ENCODE measurements around the gene CHM.
"Not testable (repeated sequence)": the region's sequence is repeated elsewhere in the genome, so short reads cannot be mapped to it uniquely, and the experiment has no call there.

CHM gene, protein sequence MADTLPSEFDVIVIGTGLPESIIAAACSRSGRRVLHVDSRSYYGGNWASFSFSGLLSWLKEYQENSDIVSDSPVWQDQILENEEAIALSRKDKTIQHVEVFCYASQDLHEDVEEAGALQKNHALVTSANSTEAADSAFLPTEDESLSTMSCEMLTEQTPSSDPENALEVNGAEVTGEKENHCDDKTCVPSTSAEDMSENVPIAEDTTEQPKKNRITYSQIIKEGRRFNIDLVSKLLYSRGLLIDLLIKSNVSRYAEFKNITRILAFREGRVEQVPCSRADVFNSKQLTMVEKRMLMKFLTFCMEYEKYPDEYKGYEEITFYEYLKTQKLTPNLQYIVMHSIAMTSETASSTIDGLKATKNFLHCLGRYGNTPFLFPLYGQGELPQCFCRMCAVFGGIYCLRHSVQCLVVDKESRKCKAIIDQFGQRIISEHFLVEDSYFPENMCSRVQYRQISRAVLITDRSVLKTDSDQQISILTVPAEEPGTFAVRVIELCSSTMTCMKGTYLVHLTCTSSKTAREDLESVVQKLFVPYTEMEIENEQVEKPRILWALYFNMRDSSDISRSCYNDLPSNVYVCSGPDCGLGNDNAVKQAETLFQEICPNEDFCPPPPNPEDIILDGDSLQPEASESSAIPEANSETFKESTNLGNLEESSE

DNA sequence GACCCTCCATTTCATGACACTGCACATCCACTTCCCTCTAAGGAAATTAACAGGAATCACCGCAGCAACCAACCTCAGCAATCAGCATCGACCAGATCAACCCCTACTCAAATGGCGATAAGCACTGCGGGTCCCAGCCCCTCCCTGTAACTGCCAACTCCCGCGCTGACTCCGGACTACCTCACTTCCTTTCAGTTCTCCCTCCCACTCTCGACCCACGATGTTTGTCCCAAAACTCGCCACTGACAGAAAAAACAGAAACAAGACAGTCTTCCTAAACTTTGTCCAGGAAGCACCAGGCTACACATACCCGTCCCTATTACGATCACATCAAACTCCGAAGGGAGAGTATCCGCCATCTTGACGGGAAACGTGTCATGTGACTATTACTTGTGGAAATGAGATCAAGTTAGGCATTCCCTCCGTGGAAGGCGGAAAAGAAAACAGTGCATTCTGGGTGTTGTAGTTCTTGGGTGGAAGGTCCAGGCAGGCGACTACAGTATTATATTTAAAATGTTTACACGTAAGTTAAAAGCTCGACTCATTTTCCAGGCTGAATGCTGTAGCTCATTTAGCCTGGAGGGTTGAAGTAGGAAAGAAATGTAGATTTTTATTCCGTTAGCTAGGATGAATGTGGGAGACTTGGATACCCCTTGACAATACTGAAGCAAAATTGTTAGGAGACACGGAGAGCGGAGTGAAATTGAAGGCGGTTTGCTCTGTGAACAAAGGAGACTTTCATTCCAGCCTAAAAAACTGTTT, at the start of gene CHM:
Gene CHM, minus strand, starts transcription at position 385 of the 762 bp plus-strand sequence. Its CDS starts 26 bp downstream, at position 359.
- DNase-seq = no peak

GRCh38 chrX:86078650-86079049, 31.3 kb upstream of the CHM start:
- DNase-seq = no peak

- DNase-seq = no peak
Measured at GRCh38 chrX:86066998-86067397, 19.6 kb upstream of the CHM start.

- DNase-seq = no peak
Measured at GRCh38 chrX:86061407-86061806, 14.0 kb upstream of the CHM start.

DNA sequence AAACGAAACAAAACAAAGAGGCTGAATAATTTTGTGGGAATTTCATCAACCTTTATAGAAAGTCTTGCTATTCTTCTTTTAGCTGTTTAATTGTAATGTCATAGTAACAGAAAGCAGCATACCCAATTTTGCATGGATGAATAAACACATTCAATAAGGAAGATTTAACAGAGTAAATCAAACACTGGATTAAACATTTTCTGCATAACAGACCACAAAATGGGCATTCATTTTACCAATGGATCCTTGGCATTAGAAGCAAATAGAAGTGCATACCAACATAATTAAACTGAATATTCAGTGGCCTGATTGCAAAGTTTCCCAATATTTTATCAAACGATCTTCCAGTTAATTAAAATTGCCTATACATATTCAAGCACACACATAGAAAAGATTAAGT, 4.4 kb upstream of the CHM start:
- no peak for DNase-seq

DNA sequence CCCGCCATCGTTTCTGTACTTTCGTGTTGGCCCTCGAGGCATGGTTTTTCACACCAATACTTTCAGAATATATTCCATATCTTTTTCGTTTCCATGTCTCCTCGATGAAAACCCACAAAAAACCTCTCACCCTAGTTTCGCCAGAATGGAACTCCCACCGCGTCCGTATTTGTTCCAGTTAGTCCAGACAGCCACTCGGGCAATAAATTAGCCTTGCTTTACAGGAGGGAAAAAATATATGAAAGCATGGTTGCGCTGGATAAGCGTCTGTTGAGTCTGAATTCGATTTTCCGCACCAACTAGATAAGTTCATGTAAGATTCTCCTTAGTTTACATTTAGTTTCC, 550 bp upstream of the CHM start:
- DNase-seq = no peak

- DNase-seq = no peak
Measured at GRCh38 chrX:86044216-86044615, 3.1 kb downstream of the CHM start.

DNA sequence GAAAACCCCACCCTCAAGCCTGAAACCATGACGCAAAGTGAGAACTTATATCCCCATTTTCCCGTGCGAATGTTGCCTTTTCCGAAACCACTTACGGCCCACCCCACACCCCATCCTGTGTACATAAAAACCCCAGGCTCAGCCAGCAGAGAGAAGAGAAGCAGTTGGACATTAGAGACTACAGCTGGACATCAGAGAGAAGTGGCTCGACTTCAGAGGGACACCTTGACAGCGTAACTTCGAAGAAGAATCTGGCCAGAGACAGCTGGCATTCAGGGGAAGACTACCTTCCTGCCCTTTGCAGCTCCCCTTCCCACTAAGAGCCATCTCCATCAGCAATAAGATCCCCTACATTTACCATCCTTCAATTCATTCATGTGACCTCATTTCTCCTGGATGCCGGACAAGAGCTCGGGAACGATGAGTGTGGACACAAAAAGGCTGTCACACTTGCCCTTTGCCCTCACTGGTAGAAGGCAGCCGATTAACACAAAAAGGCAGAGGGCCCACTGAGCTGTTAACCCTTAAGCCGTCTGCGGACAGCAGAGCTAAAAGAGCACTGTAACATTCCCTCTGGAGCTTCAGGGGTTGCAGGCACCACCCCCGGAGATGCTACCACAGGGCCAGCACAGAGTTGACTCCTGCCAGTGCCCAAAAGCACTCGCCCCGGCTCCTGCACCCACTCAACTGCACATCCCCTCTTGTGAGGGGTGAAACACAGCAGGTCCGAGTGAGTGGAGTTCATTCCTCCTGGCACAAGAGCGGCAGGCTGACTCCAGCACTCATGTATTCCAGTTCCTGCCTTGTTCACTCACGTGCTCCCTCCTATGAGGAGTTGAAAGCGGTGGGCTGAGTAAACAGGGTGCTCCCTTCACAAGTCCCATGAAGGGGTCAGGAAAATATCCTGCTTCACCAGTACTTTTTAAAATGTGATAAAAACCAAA, 7.5 kb downstream of the CHM start:
- no peak for DNase-seq

GRCh38 chrX:86033385-86033784, 14.0 kb downstream of the CHM start:
- no peak for DNase-seq

DNA sequence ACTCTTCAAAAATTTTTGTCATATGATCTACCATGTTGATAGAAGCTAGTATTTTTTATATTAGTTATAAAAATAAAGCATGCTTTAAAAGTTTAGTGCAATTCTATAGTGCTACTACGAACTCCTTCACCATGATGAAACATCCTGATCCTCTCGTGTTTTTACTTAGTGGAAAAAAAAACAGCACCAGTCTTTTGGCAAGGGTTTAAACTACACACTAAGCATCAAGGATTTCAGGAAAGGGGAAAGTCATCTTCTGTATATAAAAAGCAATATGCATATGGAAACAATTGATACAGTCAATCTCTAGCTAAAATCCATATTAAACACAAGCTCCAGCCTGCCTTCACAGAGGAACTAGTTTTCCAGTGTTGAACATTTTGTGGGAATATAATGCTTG, 18.7 kb downstream of the CHM start:
- DNase-seq = no peak

GRCh38 chrX:86023811-86024210, 23.5 kb downstream of the CHM start:
- DNase-seq = no peak

GRCh38 chrX:86021652-86022289, 25.6 kb downstream of the CHM start:
- no peak for DNase-seq

- no peak for DNase-seq
Measured at GRCh38 chrX:86016139-86016538, 31.2 kb downstream of the CHM start.

DNA sequence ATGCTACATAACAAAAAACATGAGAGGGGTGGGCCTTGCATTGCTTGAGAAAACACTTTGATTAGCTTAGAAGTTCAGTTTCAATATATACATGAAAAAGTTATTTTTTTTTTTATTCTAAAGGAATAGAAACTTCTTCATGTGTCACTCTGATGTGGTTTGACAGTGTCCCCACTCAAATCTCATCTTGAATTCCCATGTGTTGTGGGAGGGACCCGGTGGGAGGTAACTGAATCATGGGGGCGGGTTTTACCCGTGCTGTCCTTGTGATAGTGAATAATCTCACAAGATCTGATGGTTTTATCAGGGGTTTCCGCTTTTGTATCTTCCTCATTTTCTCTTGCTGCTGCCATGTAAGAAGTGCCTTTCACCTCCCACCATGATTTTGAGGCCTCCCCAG, 32.4 kb downstream of the CHM start:
- not testable (repeated sequence) for DNase-seq

- no peak for DNase-seq
Measured at GRCh38 chrX:86014421-86014820, 32.9 kb downstream of the CHM start.

GRCh38 chrX:86013792-86014191, 33.6 kb downstream of the CHM start:
- no peak for DNase-seq

GRCh38 chrX:86012188-86012587, 35.2 kb downstream of the CHM start:
- no peak for DNase-seq

DNA sequence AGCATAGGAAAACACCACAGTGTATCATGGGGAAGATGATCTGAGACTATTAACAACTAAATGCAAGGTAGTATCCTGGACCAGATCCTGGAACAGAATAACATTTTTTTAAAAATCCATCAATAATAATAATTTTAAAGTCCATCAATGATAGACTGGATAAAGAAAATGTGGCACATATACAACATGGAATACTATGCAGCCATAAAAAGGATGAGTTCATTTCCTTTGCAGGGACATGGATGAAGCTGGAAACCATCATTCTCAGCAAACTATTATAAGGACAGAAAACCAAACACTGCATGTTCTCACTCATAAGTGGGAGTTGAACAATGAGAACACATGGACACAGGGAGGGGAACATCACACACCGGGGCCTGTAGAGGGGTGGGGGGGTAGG, 37.6 kb downstream of the CHM start:
- not testable (repeated sequence) for DNase-seq

DNA sequence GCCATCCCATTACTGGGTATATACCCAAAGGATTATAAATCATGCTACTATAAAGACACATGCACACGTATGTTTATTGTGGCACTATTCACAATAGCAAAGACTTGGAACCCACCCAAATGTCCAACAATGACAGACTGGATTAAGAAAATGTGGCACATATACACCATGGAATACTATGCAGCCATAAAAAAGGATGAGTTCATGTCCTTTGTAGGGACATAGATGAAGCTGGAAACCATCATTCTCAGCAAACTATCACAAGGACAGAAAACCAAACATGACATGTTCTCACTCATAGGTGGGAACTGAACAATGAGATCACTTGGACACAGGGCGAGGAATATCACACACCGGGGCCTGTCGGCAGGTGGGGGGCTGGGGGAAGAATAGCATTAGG, 39.5 kb downstream of the CHM start:
- not testable (repeated sequence) for DNase-seq

GRCh38 chrX:86002076-86002896, 45.1 kb downstream of the CHM start:
- DNase-seq = no peak

- DNase-seq = no peak
Measured at GRCh38 chrX:85998954-85999353, 48.4 kb downstream of the CHM start.

Measured in NK-92 treated with Interleukin-12 subunit alpha and Interleukin-12 subunit beta, amount 100 ng/mL, for 24 hours (cell line).